Body of pancreas (tissue), 4 donors: ENCODE results near the gene SNAPC4.
A peak's percentile ranks its signal among the peaks of the same experiment; 100 is the strongest.

Source experiments
- CTCF ChIP-seq, 7 experiments: fragments of 450-650 bp in 4 of 7; fragments of 200-600 bp in 3 of 7; sonication (generic) in 3 of 7; IDR thresholded peaks; one replicate each; pipeline ENCODE4 v1.5.1; 2016 to 2019; ENCODE audit warnings: antibody characterized with exemption in 7 of 7
- POLR2A ChIP-seq, 3 donors: fragments of 450-650 bp; IDR thresholded peaks; one replicate each; pipeline ENCODE4 v1.6.1; 2016; ENCODE audit warnings: antibody characterized with exemption in 3 of 3, mild to moderate bottlenecking in 2 of 3

GRCh38 chr9:136439481-136440408 lies 39.8 kb upstream of the SNAPC4 start, which contains the start of gene INPP5E:
- TF ChIP-seq CTCF (IDR thresholded peaks at IDR 0.05) (peak; percentile 41 to 92 (median 75)), POLR2A (IDR thresholded peaks at IDR 0.05) (peak; percentile 16 to 51 (median 47))
